Natural killer cell (primary cell): ENCODE measurements around the gene MYB. TPM values are rescaled to one million over a fixed set of nuclear protein-coding genes. Genes with fewer than 3 reads are reported as not detected.
A peak's percentile ranks its signal among the peaks of the same experiment; 100 is the strongest.

Source experiments
- ATAC-seq, 3 donors: fragments of 150-1000 bp in 2 of 3; fragments of 200-7000 bp in 1 of 3; cut with Tn5 transposase; 1 replicate in 1 of 3; 2 replicates in 2 of 3; pipeline ENCODE4 v1.10.0; 2021; ENCODE audit warnings: mild to moderate bottlenecking in 2 of 3, moderate library complexity in 2 of 3
- DNase-seq, 2 donors: peaks; one replicate each; pipeline versions ENCODE4 v3.0.0 to v3.0.0-alpha.2; 2013 to 2021; ENCODE audit warnings: mixed read lengths in 1 of 2
- H3K27ac ChIP-seq: one replicate; pipeline ENCODE4 v1.5.1; 2013; ENCODE audit warnings: mild to moderate bottlenecking, low read length
- H3K27me3 ChIP-seq: one replicate; pipeline ENCODE4 v1.6.1; 2013; ENCODE audit warnings: low read length; ENCODE audit not compliant: control insufficient read depth, insufficient read depth
- H3K36me3 ChIP-seq: one replicate; pipeline ENCODE4 v1.6.1; 2013; ENCODE audit warnings: low read length; ENCODE audit not compliant: control insufficient read depth, insufficient read depth
- H3K4me1 ChIP-seq: one replicate; pipeline ENCODE4 v1.6.1; 2013; ENCODE audit warnings: low read length; ENCODE audit not compliant: control insufficient read depth, insufficient read depth
- H3K4me3 ChIP-seq: one replicate; pipeline ENCODE4 v1.5.1; 2013; ENCODE audit warnings: low read length
- H3K9me3 ChIP-seq: one replicate; pipeline ENCODE4 v1.6.1; 2013; ENCODE audit warnings: low read length; ENCODE audit not compliant: control insufficient read depth, insufficient read depth
- H3K27ac Mint-ChIP-seq, 2 donors: one replicate each; pipeline ENCODE4 v1.8.0; 2022; ENCODE audit warnings: mild to moderate bottlenecking in 2 of 2, mixed read lengths in 2 of 2, moderate library complexity in 1 of 2
- H3K27me3 Mint-ChIP-seq, 2 donors: one replicate each; pipeline ENCODE4 v1.8.0; 2022; ENCODE audit warnings: low read depth in 2 of 2, mixed read lengths in 2 of 2
- H3K36me3 Mint-ChIP-seq: one replicate; pipeline ENCODE4 v1.8.0; 2022; ENCODE audit warnings: mixed read lengths
- H3K4me1 Mint-ChIP-seq, 2 donors: one replicate each; pipeline ENCODE4 v1.8.0; 2022; ENCODE audit warnings: mixed read lengths in 2 of 2
- H3K4me3 Mint-ChIP-seq: one replicate; pipeline ENCODE4 v1.8.0; 2022; ENCODE audit warnings: mild to moderate bottlenecking, moderate library complexity, mixed read lengths
- H3K9me3 Mint-ChIP-seq, 2 donors: one replicate each; pipeline ENCODE4 v1.8.0; 2022; ENCODE audit warnings: mixed read lengths in 2 of 2
- CTCF ChIP-seq: fragments of 200-600 bp; IDR thresholded peaks from one replicate; pipeline ENCODE4 v1.8.0; 2022; ENCODE audit warnings: antibody characterized with exemption
- WGBS: methylation state at CpG from one replicate; pipeline ENCODE4 v1.1.7; 2013; ENCODE audit warnings: missing lambda C conversion rate; ENCODE audit not compliant: insufficient coverage; 5-methylcytosine and 5-hydroxymethylcytosine counted together
- intact Hi-C: fragments of 100-400 bp; cut with micrococcal nuclease; formaldehyde crosslinking; loops from one replicate; pipeline ENCODE4 v1.14.2; 2022
- total RNA-seq, 4 donors: library from RNA; stranded (reverse); fragments of 120-200 nt in 1 of 4; gene quantifications; one replicate each; pipeline versions ENCODE4 v1.2.3 to v1.2.4, GENCODE V29; 2013 to 2022

Gene MYB
- total RNA-seq, 3 donors from 2014 or later (not counting 1 experiment from before 2014, with no cell fraction given) = 0.40 to 3.5 (median 1.3) TPM

- no peak for ATAC-seq
- no peak overlapping the region for H3K4me3 ChIP-seq
- intact Hi-C loops = no loop called here
Observed at GRCh38 chr6:135212020-135212806, 31.1 kb downstream of the MYB start.

GRCh38 chr6:135212935-135213334 lies 31.8 kb downstream of the MYB start:
- Mint-ChIP-seq H3K9me3 (no peaks in the 10 kb centered on the region), H3K36me3 (no peaks in the 10 kb centered on the region), H3K27ac (peak overlapping the region; percentile 4 to 45), H3K27me3 (no peaks in the 10 kb centered on the region), H3K4me3 (no peak overlapping the region), H3K4me1 (peaks cover 30 to 31% of the 10 kb centered on the region in 2 donors)
- 46% methylated on average over 5 of the region's 5 CpGs for WGBS
- DNase-seq = peak in 1 of 2 donors; percentile 35
- no peak overlapping the region for H3K4me3 ChIP-seq
- H3K27ac ChIP-seq = no peak overlapping the region
- no peaks in the 10 kb centered on the region for H3K9me3 ChIP-seq
- no peak for ATAC-seq
- no peak for TF ChIP-seq CTCF
- H3K27me3 ChIP-seq = no peaks in the 10 kb centered on the region
- peaks cover 8% of the 10 kb centered on the region for H3K4me1 ChIP-seq
- intact Hi-C loops = no loop called here
- H3K36me3 ChIP-seq = no peaks in the 10 kb centered on the region

More at GRCh38 chr6:135212020-135212806, 31.1 kb downstream of the MYB start:
- H3K9me3 Mint-ChIP-seq = no peaks in the 10 kb centered on the region
- no peak overlapping the region for H3K4me3 Mint-ChIP-seq
- H3K27ac Mint-ChIP-seq = peak overlapping the region in 1 of 2 donors; percentile 45
- H3K27me3 Mint-ChIP-seq = no peaks in the 10 kb centered on the region
- no peaks in the 10 kb centered on the region for H3K36me3 Mint-ChIP-seq
- no peaks in the 10 kb centered on the region for H3K36me3 ChIP-seq
- H3K4me1 Mint-ChIP-seq = peaks cover 30 to 31% of the 10 kb centered on the region in 2 donors
- TF ChIP-seq CTCF = no peak
- 20% methylated on average over 3 of the region's 3 CpGs for WGBS
- no peaks in the 10 kb centered on the region for H3K9me3 ChIP-seq
- H3K27me3 ChIP-seq = no peaks in the 10 kb centered on the region
- no peak for DNase-seq
- peaks cover 8% of the 10 kb centered on the region for H3K4me1 ChIP-seq
- H3K27ac ChIP-seq = no peak overlapping the region

GRCh38 chr6:135213616-135214015 lies 32.5 kb downstream of the MYB start:
- peak overlapping the region in 1 of 2 donors; percentile 4 for H3K27ac Mint-ChIP-seq
- no peak for DNase-seq
- H3K9me3 ChIP-seq = no peaks in the 10 kb centered on the region
- H3K27ac ChIP-seq = no peak overlapping the region
- peaks cover 30 to 31% of the 10 kb centered on the region in 2 donors for H3K4me1 Mint-ChIP-seq
- H3K27me3 ChIP-seq = no peaks in the 10 kb centered on the region
- H3K4me3 Mint-ChIP-seq = no peak overlapping the region
- 100% methylated on average over 3 of the region's 4 CpGs for WGBS
- no peak overlapping the region for H3K4me3 ChIP-seq
- no peaks in the 10 kb centered on the region for H3K27me3 Mint-ChIP-seq
- no peaks in the 10 kb centered on the region for H3K9me3 Mint-ChIP-seq
- peaks cover 8% of the 10 kb centered on the region for H3K4me1 ChIP-seq
- H3K36me3 Mint-ChIP-seq = no peaks in the 10 kb centered on the region
- H3K36me3 ChIP-seq = no peaks in the 10 kb centered on the region
- no peak for ATAC-seq
- intact Hi-C loops = no loop called here
- no peak for TF ChIP-seq CTCF

GRCh38 chr6:135215160-135215559 lies 34.1 kb downstream of the MYB start:
- Mint-ChIP-seq H3K27me3 (no peaks in the 10 kb centered on the region), H3K9me3 (no peaks in the 10 kb centered on the region), H3K4me1 (peaks cover 22 to 23% of the 10 kb centered on the region in 2 donors), H3K36me3 (no peaks in the 10 kb centered on the region), H3K27ac (no peak overlapping the region), H3K4me3 (no peak overlapping the region)
- Histone ChIP-seq H3K4me3 (no peak overlapping the region), H3K36me3 (no peaks in the 10 kb centered on the region), H3K27me3 (no peaks in the 10 kb centered on the region), H3K4me1 (peaks cover 5% of the 10 kb centered on the region), H3K9me3 (no peaks in the 10 kb centered on the region), H3K27ac (no peak overlapping the region)
- ATAC-seq (no peak), DNase-seq (no peak)
- no peak for TF ChIP-seq CTCF
- intact Hi-C loops = no loop called here
- 89% methylated on average over 2 of the region's 3 CpGs for WGBS
